K562 (cell line): ENCODE results near the gene CEBPB. TPM values are rescaled to one million over a fixed set of nuclear protein-coding genes. Genes with fewer than 3 reads are reported as not detected.
A peak's percentile ranks its signal among the peaks of the same experiment; 100 is the strongest.

Experiments used
- CHD1 ChIP-seq: fragments of 200-600 bp; sonication (generic); IDR thresholded peaks from one replicate; pipeline ENCODE4 v1.6.1; 2012; ENCODE audit warnings: mild to moderate bottlenecking, moderate library complexity, low read length, inconsistent platforms
- E2F3 ChIP-seq: fragments of 250-450 bp; sonication (Bioruptor Pico); IDR thresholded peaks from 2 replicates; pipeline ENCODE4 v1.4.0; 2020; ENCODE audit warnings: mild to moderate bottlenecking
- EGR1 ChIP-seq: fragments of 450-650 bp; conservative IDR thresholded peaks from 2 replicates; pipeline ENCODE4 v1.6.1; 2017; ENCODE audit warnings: mild to moderate bottlenecking
- FIP1L1 ChIP-seq: fragments of 200-400 bp; formaldehyde crosslinking; IDR thresholded peaks from 2 replicates; pipeline ENCODE4 v1.6.1; 2018; ENCODE audit warnings: mild to moderate bottlenecking, low read depth, low read length; ENCODE audit not compliant: poor library complexity, severe bottlenecking
- FUS ChIP-seq: fragments of 200-400 bp; formaldehyde crosslinking; optimal IDR thresholded peaks from 2 replicates; pipeline ENCODE3; 2017; ENCODE audit warnings: low read depth, low read length
- HDGF ChIP-seq: fragments of 450-650 bp; IDR thresholded peaks from 2 replicates; pipeline ENCODE4 v1.6.1; 2016
- KAT2B ChIP-seq: IDR thresholded peaks from one replicate; pipeline ENCODE4 v1.6.1; 2012; ENCODE audit warnings: low read depth, mild to moderate bottlenecking, control low read depth, inconsistent platforms, low read length, moderate library complexity
- LCOR ChIP-seq: sonication (generic); formaldehyde crosslinking; IDR thresholded peaks from 2 replicates; pipeline ENCODE4 v1.8.0; 2022; ENCODE audit warnings: mild to moderate bottlenecking, missing genetic modification reagents
- OTX1 ChIP-seq: fragments of 450-650 bp; formaldehyde crosslinking; IDR thresholded peaks from 2 replicates; pipeline ENCODE4 v1.4.0; 2022; ENCODE audit warnings: mild to moderate bottlenecking
- PHF21A ChIP-seq: fragments of 450-650 bp; IDR thresholded peaks from 2 replicates; pipeline ENCODE4 v1.6.1; 2017; ENCODE audit warnings: low read depth, borderline replicate concordance
- PRMT5 ChIP-seq: sonication (generic); formaldehyde crosslinking; IDR thresholded peaks from 2 replicates; pipeline ENCODE4 v1.5.0; 2020; ENCODE audit warnings: missing genetic modification reagents
- PRPF4 ChIP-seq: fragments of 200-400 bp; formaldehyde crosslinking; IDR thresholded peaks from one replicate; pipeline ENCODE4 v1.6.1; 2017; ENCODE audit warnings: low read length, low read depth, mild to moderate bottlenecking; ENCODE audit not compliant: insufficient read depth, poor library complexity, severe bottlenecking
- RAD21 ChIP-seq, 2 experiments: fragments of 250-450 bp in 1 of 2; fragments of 450-650 bp in 1 of 2; sonication (Bioruptor Pico) in 1 of 2; formaldehyde crosslinking in 1 of 2; IDR thresholded peaks in 1 of 2; conservative IDR thresholded peaks in 1 of 2; 2 replicates each; pipeline versions ENCODE4 v1.4.0 to v1.8.0; 2020 to 2022; ENCODE audit warnings: mild to moderate bottlenecking in 2 of 2, moderate library complexity in 1 of 2
- RBFOX2 ChIP-seq: fragments of 200-400 bp; formaldehyde crosslinking; IDR thresholded peaks from 2 replicates; pipeline ENCODE4 v1.6.1; 2017; ENCODE audit warnings: low read depth, mild to moderate bottlenecking, low read length, moderate library complexity
- SMC3 ChIP-seq: conservative IDR thresholded peaks from 2 replicates; pipeline ENCODE4 v1.6.1; 2011; ENCODE audit warnings: low read depth, low read length, improper control_type of control experiment; ENCODE audit not compliant: insufficient read depth
- ZNF24 ChIP-seq: fragments of 450-650 bp; IDR thresholded peaks from 2 replicates; pipeline ENCODE4 v1.6.1; 2016
- ZNF316 ChIP-seq: fragments of 450-650 bp; IDR thresholded peaks from 2 replicates; pipeline ENCODE4 v1.6.1; 2016
- ZNF354B ChIP-seq: fragments of 250-450 bp; sonication (Bioruptor Pico); IDR thresholded peaks from 2 replicates; pipeline ENCODE4 v1.4.0; 2020
- ZNF780A ChIP-seq: fragments of 250-450 bp; sonication (Bioruptor Pico); IDR thresholded peaks from 2 replicates; pipeline ENCODE4 v1.5.0; 2021; ENCODE audit warnings: mild to moderate bottlenecking
- polyA plus RNA-seq, 8 experiments: library from polyadenylated mRNA; depleted of rRNA in 4 of 8; stranded (reverse) in 5 of 8; unstranded in 3 of 8; fragments of >200 nt; fragmentation: Nextera tagmentation in 2 of 8; fragmentation: Illumina TruSeq in 1 of 8; extraction: Ambion mirVana in 2 of 8; extraction: Trizol in 1 of 8; gene quantifications; 2 replicates each; pipeline versions ENCODE4 v1.2.1 to v1.2.3, GENCODE V29; 2011 to 2014; ENCODE audit warnings: inconsistent platforms in 1 of 8, missing spikeins in 1 of 8
- total RNA-seq, 7 experiments: library from RNA; depleted of rRNA in 6 of 7; stranded (reverse); fragments of >200 nt in 6 of 7; fragmentation: Illumina TruSeq in 2 of 7; extraction: Trizol in 2 of 7; gene quantifications; 2 replicates each; pipeline versions ENCODE4 v1.2.1 to v1.2.3, GENCODE V29; 2011 to 2021; ENCODE audit warnings: low replicate concordance in 1 of 7
- TF ChIP-seq, protein P1 (sequence below), 2 experiments: IDR thresholded peaks in 1 of 2; conservative IDR thresholded peaks in 1 of 2; 2 replicates each; pipeline ENCODE4 v1.6.1; 2016; ENCODE audit warnings: low read depth in 2 of 2, mild to moderate bottlenecking in 1 of 2, missing compliant biosample characterization in 1 of 2, missing genetic modification characterization in 1 of 2, moderate library complexity in 1 of 2
- TF ChIP-seq, protein P2 (sequence below): fragments of 250-450 bp; sonication (Bioruptor Pico); IDR thresholded peaks from 2 replicates; pipeline ENCODE4 v1.4.0; 2020; ENCODE audit warnings: mild to moderate bottlenecking, moderate library complexity, borderline replicate concordance
- TF ChIP-seq, protein P3 (sequence below): fragments of 250-450 bp; sonication (Bioruptor Pico); IDR thresholded peaks from 2 replicates; pipeline ENCODE4 v1.9.0; 2021; ENCODE audit warnings: mild to moderate bottlenecking
- TF ChIP-seq, protein P4 (sequence below): sonication (generic); formaldehyde crosslinking; IDR thresholded peaks from 2 replicates; pipeline ENCODE4 v1.9.0; 2022; ENCODE audit warnings: mild to moderate bottlenecking, missing genetic modification reagents

CEBPB gene
- total and polyA plus RNA-seq, 9 of the 15 experiments (the other 6 are each of a cell fraction or from before 2014, with no cell fraction given) = 1.2 to 72.6 (median 7.8) TPM

DNA sequence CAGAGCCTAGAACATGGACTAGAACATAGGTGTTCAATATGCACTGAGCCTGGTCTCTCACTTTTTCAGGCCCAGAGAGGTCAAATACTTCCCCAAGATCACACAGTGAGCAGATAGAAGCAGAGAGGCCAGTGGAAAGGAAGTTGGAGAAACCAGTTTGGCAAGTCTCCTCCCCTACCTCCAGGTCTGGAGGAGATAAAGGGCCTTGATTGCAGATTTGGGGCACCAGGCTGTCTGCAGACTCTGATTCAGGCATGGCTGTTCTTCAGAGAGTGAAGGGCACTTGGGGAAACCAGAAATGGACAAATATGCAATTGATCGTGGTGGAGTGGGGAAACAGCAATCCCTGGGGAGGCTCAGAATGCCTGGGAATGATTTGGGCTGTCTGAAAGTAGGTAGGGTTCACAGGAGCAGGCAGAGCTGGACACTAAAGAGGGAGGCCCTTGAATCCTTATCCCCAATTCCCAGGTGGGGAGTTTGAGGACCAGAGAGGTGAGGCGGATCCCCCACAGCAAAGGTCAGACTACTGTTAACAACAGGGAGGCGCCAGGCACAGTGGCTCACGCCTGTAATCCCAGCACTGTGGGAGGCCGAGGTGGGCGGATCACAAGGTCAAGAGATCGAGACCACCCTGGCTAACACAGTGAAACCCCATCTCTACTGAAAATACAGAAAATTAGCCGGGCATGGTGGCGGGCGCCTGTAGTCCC, 39.4 kb upstream of the CEBPB start (continued):
- TF ChIP-seq, protein P1, sequence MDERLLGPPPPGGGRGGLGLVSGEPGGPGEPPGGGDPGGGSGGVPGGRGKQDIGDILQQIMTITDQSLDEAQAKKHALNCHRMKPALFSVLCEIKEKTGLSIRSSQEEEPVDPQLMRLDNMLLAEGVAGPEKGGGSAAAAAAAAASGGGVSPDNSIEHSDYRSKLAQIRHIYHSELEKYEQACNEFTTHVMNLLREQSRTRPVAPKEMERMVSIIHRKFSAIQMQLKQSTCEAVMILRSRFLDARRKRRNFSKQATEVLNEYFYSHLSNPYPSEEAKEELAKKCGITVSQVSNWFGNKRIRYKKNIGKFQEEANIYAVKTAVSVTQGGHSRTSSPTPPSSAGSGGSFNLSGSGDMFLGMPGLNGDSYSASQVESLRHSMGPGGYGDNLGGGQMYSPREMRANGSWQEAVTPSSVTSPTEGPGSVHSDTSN (CRISPR knock-in tag; IDR thresholded peaks at IDR 0.05; ENCODE audit: low read depth) = no peak
- TF ChIP-seq, protein P1 (tag; conservative IDR thresholded peaks at IDR 0.05; ENCODE audit: low read depth) = no peak
- TF ChIP-seq SMC3 (no peak), PRPF4 (no peak), ZNF354B (CRISPR knock-in tag) (no peak), E2F3 (no peak), PHF21A (no peak), OTX1 (CRISPR knock-in tag) (no peak), ZNF780A (CRISPR knock-in tag) (no peak), ZNF316 (no peak), LCOR (CRISPR knock-in tag) (no peak), KAT2B (no peak), CHD1 (no peak), HDGF (no peak), EGR1 (peak; percentile 50), RBFOX2 (no peak), RAD21 (CRISPR knock-in tag; conservative IDR thresholded peaks at IDR 0.05 in 1 of 2, IDR thresholded peaks at IDR 0.05 in 1 of 2) (no peak), ZNF24 (no peak), FIP1L1 (no peak), PRMT5 (CRISPR knock-in tag) (no peak), FUS (no peak)
- TF ChIP-seq, protein P2, sequence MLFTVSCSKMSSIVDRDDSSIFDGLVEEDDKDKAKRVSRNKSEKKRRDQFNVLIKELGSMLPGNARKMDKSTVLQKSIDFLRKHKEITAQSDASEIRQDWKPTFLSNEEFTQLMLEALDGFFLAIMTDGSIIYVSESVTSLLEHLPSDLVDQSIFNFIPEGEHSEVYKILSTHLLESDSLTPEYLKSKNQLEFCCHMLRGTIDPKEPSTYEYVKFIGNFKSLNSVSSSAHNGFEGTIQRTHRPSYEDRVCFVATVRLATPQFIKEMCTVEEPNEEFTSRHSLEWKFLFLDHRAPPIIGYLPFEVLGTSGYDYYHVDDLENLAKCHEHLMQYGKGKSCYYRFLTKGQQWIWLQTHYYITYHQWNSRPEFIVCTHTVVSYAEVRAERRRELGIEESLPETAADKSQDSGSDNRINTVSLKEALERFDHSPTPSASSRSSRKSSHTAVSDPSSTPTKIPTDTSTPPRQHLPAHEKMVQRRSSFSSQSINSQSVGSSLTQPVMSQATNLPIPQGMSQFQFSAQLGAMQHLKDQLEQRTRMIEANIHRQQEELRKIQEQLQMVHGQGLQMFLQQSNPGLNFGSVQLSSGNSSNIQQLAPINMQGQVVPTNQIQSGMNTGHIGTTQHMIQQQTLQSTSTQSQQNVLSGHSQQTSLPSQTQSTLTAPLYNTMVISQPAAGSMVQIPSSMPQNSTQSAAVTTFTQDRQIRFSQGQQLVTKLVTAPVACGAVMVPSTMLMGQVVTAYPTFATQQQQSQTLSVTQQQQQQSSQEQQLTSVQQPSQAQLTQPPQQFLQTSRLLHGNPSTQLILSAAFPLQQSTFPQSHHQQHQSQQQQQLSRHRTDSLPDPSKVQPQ (CRISPR knock-in tag) = no peak
- TF ChIP-seq, protein P3, sequence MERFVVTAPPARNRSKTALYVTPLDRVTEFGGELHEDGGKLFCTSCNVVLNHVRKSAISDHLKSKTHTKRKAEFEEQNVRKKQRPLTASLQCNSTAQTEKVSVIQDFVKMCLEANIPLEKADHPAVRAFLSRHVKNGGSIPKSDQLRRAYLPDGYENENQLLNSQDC (CRISPR knock-in tag) = no peak
- TF ChIP-seq, protein P4, sequence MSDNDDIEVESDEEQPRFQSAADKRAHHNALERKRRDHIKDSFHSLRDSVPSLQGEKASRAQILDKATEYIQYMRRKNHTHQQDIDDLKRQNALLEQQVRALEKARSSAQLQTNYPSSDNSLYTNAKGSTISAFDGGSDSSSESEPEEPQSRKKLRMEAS (CRISPR knock-in tag) = no peak
